Right renal pelvis (tissue), 4 donors: Measurements from ENCODE around the gene ZBTB20. TPM values are rescaled to one million over a fixed set of nuclear protein-coding genes. Genes with fewer than 3 reads are reported as not detected.

Source experiments
- DNase-seq, 4 donors: peaks; one replicate each; pipeline ENCODE4 v3.0.0-alpha.2; 2013; ENCODE audit warnings: low read depth in 4 of 4, low spot score in 3 of 4, missing footprints in 1 of 4
- polyA plus RNA-seq, 4 donors: library from polyadenylated mRNA; unstranded; fragments of 120-200 nt; gene quantifications; one replicate each; pipeline ENCODE4 v1.2.1, GENCODE V29; 2013; ENCODE audit not compliant: insufficient read length in 4 of 4

ZBTB20 gene
- polyA plus RNA-seq, 4 donors: 4.5 to 5.3 (median 4.9) TPM

DNA sequence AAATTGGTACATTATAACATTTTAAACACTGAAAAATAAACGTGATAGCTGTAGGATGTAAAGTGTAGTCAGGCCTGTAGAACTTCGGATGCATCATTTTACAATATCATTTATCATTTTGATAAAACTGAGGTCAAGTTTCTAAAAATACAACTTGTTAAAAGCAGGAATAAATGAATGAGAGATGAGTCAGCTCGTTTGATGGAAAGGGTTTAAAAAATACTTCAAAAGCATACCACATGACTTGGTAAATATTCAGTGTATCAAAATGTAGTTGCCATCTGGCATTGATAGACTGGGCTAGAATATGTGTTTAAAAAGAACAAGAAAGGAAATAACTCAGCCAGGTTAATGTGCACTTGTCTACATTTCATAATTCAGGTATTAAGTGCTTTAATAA is 496.3 kb downstream of the ZBTB20 start:
- no peak for DNase-seq

- DNase-seq: no peak
Measured at GRCh38 chr3:114649331-114649730, 497.8 kb downstream of the ZBTB20 start.

DNA sequence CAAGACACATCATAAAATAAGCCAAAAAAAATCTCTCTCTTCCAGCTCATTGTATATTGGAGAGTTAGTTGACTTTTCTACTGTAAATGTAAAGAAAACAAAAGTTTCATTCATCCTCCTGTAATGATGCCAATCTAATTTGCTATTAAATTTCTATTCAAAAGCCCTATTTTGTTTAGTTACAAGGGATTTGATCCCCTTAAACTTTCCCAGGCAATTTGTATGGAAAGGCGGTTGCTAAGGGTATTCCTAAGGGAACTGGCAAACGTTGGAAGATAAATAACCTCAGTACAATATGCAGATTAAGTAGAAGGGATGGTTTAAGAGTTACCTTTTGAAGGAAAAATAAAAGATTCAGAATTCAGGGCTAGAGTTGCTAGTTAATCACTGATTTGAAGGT is 500.6 kb downstream of the ZBTB20 start:
- no peak for DNase-seq

- no peak for DNase-seq
Measured at GRCh38 chr3:114645392-114645791, 501.7 kb downstream of the ZBTB20 start.

- no peak for DNase-seq
Measured at GRCh38 chr3:114644367-114644766, 502.7 kb downstream of the ZBTB20 start.

DNA sequence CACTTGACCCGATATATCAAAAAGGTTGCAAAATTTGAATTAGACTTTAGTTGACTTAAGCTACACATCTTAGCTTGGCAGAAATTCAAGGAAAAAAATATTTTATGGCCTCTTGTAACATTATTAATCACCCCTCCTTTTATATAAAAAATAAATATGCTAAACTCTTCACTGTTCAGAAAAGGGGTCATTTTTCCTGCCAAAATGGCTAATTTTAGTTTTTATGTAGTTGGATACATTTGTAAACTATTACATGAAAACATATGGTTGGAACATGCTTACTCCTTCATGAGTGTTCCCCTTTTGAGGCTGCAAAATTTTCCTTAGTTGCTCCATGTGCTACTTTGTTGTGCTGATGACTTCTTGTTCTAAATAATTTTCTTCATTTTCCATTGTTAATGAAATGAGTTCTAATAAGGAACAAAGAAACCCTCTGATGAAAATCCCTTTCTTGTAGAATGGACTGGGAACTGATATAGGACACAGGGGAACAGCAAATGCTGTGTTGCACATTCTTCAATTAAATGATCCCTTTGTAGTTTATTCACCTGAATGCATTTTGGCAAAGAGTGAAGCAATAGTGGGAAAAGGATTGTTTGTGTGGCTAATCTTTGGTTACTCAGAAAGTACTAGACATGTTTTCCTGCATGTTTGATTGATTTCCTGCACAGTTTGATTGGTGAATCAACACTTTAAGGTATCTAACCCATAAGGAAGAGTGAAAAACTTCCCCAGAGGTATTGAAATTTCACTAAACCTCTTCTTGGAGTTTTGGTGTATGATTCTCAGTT is 503.9 kb downstream of the ZBTB20 start:
- no peak for DNase-seq

DNA sequence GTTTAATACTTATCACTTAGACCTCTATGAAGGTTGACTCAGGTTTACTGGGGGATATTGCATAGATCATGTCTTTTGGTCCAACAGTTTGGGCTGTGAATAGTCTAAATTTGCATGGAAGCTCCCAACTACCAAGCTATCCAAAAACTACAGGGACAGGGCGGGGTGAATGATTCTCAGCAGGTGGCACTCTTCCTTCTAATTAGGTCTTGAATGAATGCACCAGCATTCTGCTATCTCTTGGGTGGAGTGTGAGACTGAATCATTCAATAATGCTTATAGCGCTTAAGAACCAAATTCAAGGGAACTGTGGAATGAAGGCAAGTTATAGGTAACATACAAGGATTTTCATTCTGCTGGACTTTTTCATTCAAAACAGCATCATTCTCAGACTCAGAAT is 507.0 kb downstream of the ZBTB20 start:
- DNase-seq: no peak

DNA sequence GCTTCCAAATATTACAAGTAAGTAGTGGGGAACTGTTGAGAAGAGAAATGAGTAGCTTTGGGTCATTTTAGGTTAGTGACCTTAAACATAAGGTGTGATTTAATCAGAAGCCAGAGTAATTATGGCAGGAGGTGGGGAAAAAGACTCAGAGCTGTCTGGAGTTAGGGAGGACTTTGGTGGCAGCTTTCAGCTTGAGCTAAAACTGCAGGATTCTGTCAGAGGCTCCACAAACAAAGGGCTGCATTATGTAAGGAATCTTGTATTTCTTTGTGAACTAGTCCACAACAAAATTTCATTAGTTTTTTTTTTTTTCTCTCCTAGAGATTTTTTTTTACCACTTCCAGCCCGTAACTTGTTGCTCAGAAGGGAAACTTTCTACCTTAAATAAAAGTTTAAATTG is 507.9 kb downstream of the ZBTB20 start:
- no peak for DNase-seq

- no peak for DNase-seq
Measured at GRCh38 chr3:114635878-114636277, 511.2 kb downstream of the ZBTB20 start.

DNA sequence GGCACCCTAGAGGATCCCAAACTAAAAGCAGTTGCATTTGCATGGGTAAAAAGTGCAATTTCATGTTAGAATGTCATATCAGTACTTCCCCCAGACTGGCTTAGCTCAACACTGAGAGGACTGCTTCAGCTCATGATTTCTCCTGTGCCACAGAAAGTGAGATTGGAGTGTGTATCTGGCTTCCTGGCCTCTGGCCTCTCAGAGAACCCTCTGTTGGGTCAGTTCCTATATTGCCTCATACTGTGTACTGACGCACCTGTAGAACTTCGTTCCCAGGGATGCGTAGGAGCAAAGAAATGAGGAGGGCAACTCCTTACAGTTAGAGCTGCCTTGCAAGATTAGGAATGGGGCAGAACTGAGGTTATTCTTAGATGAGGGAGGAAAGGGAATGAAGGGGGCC is 512.5 kb downstream of the ZBTB20 start:
- no peak for DNase-seq

- DNase-seq: no peak
Measured at GRCh38 chr3:114632757-114633424, 514.2 kb downstream of the ZBTB20 start.

DNA sequence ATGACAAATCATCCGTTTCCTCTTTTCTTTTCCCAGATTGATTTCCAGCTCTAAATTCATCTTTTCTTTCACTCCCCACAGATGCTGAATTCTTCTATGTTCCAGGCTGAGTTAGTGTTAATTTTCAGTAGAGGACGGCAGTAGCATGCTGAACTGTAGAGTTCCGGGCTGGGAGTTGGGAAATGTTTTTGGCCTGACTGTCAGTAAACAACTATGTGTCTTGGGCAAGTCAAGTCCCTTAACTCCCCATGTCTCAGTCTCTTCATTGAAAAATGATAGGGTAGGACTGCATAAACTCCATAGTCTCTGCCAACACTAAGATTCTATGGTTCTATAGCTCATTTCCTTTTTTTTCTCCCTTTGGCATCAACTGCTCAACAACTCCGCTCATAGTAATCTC is 519.3 kb downstream of the ZBTB20 start:
- no peak for DNase-seq

GRCh38 chr3:114626751-114627150 is 520.3 kb downstream of the ZBTB20 start:
- no peak for DNase-seq

DNA sequence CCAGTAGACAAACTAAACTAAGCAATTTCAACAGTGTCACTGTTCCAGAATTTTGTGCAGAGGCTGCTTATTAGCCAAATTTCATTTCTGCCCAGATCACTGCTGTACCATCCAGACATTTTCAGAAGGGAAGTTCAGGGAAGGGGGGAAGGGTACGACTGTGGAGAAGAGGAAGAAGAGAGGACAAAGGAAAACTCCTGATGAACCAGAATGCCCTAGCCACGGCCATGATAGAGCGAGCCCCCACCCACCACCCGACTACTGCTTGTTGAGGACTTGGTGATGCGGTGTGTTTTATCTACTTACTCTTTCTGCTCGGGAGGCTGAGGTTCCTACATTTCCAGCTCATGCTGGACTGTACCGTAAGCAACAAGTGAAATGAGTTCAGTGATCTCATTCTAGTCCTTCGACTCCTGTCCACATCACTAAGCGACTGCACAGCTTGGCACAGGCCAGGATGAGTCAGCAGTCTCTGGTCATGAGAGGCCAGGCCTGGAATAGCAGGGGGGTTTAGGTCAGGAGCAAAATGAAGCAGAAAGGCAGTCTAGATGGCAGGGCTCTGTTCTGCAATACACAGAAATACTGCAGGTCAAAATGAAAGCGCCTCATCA is 522.4 kb downstream of the ZBTB20 start:
- peak in 1 of 4 donors; percentile 26 for DNase-seq

- peak in 2 of 4 donors; percentile 7 to 49 for DNase-seq
Measured at GRCh38 chr3:114624047-114624445, 523.0 kb downstream of the ZBTB20 start.

- no peak for DNase-seq
Measured at GRCh38 chr3:114623420-114624046, 523.6 kb downstream of the ZBTB20 start.

GRCh38 chr3:114622001-114622400 is 525.1 kb downstream of the ZBTB20 start:
- no peak for DNase-seq

- no peak for DNase-seq
Measured at GRCh38 chr3:114619771-114620170, 527.3 kb downstream of the ZBTB20 start.

- no peak for DNase-seq
Measured at GRCh38 chr3:114615523-114616085, 531.5 kb downstream of the ZBTB20 start.

DNA sequence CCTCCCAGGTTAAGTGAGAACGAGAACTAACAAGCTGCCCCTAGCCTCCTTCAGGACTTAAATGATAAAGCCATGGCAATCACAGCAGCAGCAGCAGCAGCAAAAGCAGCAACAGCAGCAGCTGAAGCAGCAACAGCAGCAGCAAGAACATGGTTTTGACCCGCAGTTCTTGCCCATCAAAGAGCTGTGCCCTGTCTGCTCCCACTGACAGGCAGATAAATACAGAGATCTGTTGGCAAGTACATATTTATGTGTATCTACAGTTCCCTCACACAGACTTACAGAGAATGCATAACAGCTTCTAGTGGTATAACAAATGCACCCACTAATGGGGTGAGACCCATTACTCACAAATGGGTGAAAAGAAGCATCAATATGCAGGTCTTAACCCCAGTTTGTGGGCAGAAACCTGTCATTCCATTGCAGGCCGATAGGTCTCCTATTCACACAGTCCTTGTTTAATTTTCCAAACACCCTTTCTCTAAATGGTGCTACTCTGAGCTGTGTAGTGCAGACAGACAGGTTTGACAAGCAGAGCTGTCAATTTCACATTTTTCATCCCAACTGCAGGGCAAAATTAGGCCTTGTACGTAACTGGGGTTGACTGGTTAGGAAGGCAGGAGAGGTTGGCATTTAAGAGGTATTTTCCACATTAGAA is 537.0 kb downstream of the ZBTB20 start:
- DNase-seq: no peak
